ENCODE data around the gene ATP13A1.

- TF ChIP-seq POLR2A (IDR thresholded peaks at IDR 0.05) (no peak), CTCF (IDR thresholded peaks at IDR 0.05) (no peak)
Observed at GRCh38 chr19:19696386-19696785, 32.9 kb upstream of the ATP13A1 start.
